ENCODE results near the gene FEN1.

FEN1 gene

DNA sequence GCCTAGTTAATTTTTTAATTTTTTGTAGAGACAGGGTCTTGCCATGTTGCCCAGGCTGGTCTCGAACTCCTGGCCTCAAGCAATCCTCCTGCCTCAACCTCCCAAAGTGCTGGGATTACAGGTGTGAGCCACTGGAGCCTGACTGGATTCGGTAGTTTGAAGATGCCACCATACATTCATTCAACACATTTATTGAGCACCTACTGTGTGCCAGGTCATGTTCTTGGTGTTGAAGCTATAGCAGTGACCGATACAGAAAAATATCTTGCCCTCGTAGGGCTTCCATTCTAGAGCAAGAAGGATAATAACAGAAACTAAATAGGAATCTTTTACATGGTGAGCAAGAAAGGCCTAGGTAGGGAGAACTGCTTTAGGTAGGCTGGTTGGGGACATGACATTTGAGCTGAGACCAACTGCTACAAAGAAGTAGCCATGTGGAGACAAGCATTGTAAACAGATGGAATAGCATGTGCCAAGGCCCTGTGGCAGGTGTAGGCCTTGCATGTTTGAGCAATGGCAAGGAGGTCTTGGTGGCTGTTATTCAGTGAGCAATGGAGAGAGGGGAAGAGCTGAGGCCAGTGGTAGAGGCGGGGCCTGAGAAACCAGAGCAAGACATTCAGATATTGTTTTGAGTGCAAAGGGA is 42.0 kb upstream of the FEN1 start:
- no peak for DNase-seq (ENCODE audit: insufficient read length)
- no peak for FAIRE-seq
- no peak for TF ChIP-seq TAF1 (IDR thresholded peaks at IDR 0.05; ENCODE audit: borderline replicate concordance, low read depth, low read length)
- TF ChIP-seq POLR2AphosphoS5 (IDR thresholded peaks at IDR 0.05; ENCODE audit: low read depth, low read length): no peak
- TF ChIP-seq POLR2A (IDR thresholded peaks at IDR 0.05; ENCODE audit: low read depth, low read length): no peak

DNA sequence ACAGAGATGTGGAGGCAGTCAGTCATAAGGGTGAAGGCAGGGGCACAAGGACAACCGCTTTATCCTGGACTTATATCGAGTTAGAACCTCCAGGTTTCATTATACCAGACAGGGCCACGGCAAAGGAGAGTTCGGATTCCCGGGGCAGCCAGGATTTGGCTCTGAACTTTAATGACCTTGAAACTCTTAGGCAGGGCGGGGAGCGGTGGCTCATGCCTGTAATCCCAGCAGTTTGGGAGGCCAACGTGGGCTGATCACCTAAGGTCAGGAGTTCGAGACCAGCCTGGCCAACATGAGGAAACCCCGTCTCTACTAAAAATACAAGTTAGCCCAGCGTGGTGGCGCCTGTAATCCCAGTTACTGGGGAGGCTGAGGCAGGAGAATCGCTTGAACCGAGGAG is 41.3 kb upstream of the FEN1 start:
- no peak for FAIRE-seq
- TF ChIP-seq POLR2A (IDR thresholded peaks at IDR 0.05; ENCODE audit: low read depth, low read length) (no peak), POLR2AphosphoS5 (IDR thresholded peaks at IDR 0.05; ENCODE audit: low read depth, low read length) (no peak), TAF1 (IDR thresholded peaks at IDR 0.05; ENCODE audit: borderline replicate concordance, low read depth, low read length) (no peak)
- DNase-seq (ENCODE audit: insufficient read length): no peak

- DNase-seq (ENCODE audit: insufficient read length): peak; percentile 61
- TF ChIP-seq POLR2AphosphoS5 (IDR thresholded peaks at IDR 0.05; ENCODE audit: low read depth, low read length) (no peak), TAF1 (IDR thresholded peaks at IDR 0.05; ENCODE audit: borderline replicate concordance, low read depth, low read length) (no peak), POLR2A (IDR thresholded peaks at IDR 0.05; ENCODE audit: low read depth, low read length) (no peak)
- FAIRE-seq: peak; percentile 33
Observed at GRCh38 chr11:61752117-61752924, 40.4 kb upstream of the FEN1 start, which contains the start of gene MYRF. MYRF (plus strand) TSS chr11:61752636; CDS start chr11:61752745, 109 bp downstream.

DNA sequence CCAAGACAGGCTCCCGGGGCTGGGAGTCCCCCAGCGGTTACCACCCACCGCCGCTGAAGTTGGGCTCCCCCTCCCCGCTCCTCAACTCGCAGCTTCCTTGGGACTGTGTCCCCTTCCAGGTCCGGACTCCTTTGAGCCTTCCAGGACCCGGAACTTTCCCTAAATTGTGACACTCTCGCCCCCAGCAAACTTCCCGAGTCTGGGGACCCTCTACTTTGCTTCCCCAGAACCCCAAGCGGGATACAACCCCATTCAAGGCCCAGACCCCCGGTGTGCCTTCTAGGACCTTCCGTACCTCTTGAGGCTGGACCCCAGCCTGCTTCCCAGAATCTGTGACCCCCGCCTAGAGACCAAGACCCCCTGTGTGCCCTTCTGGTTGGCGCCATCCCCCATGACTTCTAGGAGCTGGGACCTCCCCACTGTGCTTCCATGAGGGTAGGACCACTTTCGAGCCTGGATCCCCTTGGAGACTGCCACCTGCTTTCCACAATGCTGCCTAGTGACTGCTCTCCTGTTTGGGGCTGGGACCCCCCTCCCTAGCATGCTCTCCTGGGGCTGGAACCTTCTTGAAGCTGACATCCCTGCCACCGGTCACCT is 39.7 kb upstream of the FEN1 start:
- TF ChIP-seq TAF1 (IDR thresholded peaks at IDR 0.05; ENCODE audit: borderline replicate concordance, low read depth, low read length): no peak
- no peak for TF ChIP-seq POLR2A (IDR thresholded peaks at IDR 0.05; ENCODE audit: low read depth, low read length)
- TF ChIP-seq POLR2AphosphoS5 (IDR thresholded peaks at IDR 0.05; ENCODE audit: low read depth, low read length): no peak
- DNase-seq (ENCODE audit: insufficient read length): no peak
- no peak for FAIRE-seq

- FAIRE-seq (no peak), DNase-seq (ENCODE audit: insufficient read length) (no peak)
- TF ChIP-seq TAF1 (IDR thresholded peaks at IDR 0.05; ENCODE audit: borderline replicate concordance, low read depth, low read length): no peak
- no peak for TF ChIP-seq POLR2AphosphoS5 (IDR thresholded peaks at IDR 0.05; ENCODE audit: low read depth, low read length)
- TF ChIP-seq POLR2A (IDR thresholded peaks at IDR 0.05; ENCODE audit: low read depth, low read length): no peak
Observed at GRCh38 chr11:61753672-61754071, 39.0 kb upstream of the FEN1 start.

- TF ChIP-seq POLR2AphosphoS5 (IDR thresholded peaks at IDR 0.05; ENCODE audit: low read depth, low read length) (no peak), POLR2A (IDR thresholded peaks at IDR 0.05; ENCODE audit: low read depth, low read length) (no peak), TAF1 (IDR thresholded peaks at IDR 0.05; ENCODE audit: borderline replicate concordance, low read depth, low read length) (no peak)
- no peak for FAIRE-seq
- no peak for DNase-seq (ENCODE audit: insufficient read length)
Observed at GRCh38 chr11:61754534-61755482, 37.9 kb upstream of the FEN1 start.

DNA sequence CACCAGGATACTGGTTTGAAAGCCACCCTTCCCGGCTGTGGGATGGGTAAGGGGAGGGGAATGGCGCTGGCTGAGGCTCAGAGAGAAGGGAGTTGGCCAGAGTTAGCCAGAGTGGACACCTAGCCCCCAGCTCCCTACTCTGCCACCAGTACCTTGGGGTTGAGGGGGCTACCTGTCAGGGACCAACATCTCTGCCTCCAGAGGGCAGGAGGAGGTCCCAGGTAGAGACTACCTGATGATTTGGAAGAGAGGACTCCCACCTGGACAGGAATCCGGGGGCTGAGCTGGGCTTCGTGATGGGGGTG is 36.6 kb upstream of the FEN1 start:
- TF ChIP-seq TAF1 (IDR thresholded peaks at IDR 0.05; ENCODE audit: borderline replicate concordance, low read depth, low read length) (no peak), POLR2A (IDR thresholded peaks at IDR 0.05; ENCODE audit: low read depth, low read length) (no peak), POLR2AphosphoS5 (IDR thresholded peaks at IDR 0.05; ENCODE audit: low read depth, low read length) (no peak)
- DNase-seq (ENCODE audit: insufficient read length) (no peak), FAIRE-seq (no peak)

- TF ChIP-seq POLR2A (IDR thresholded peaks at IDR 0.05; ENCODE audit: low read depth, low read length) (peak; percentile 45; the same call in 1 of the 2 replicates), POLR2AphosphoS5 (IDR thresholded peaks at IDR 0.05; ENCODE audit: low read depth, low read length) (no peak), TAF1 (IDR thresholded peaks at IDR 0.05; ENCODE audit: borderline replicate concordance, low read depth, low read length) (no peak)
- DNase-seq (ENCODE audit: insufficient read length): peak; percentile 65
- FAIRE-seq: peak; percentile 95
Observed at GRCh38 chr11:61756452-61757212, 36.1 kb upstream of the FEN1 start.

GRCh38 chr11:61757213-61757862 is 35.4 kb upstream of the FEN1 start:
- FAIRE-seq (no peak), DNase-seq (ENCODE audit: insufficient read length) (no peak)
- no peak for TF ChIP-seq POLR2AphosphoS5 (IDR thresholded peaks at IDR 0.05; ENCODE audit: low read depth, low read length)
- no peak for TF ChIP-seq TAF1 (IDR thresholded peaks at IDR 0.05; ENCODE audit: borderline replicate concordance, low read depth, low read length)
- no peak for TF ChIP-seq POLR2A (IDR thresholded peaks at IDR 0.05; ENCODE audit: low read depth, low read length)

GRCh38 chr11:61760946-61761345 is 31.8 kb upstream of the FEN1 start:
- DNase-seq (ENCODE audit: insufficient read length) (no peak), FAIRE-seq (no peak)
- TF ChIP-seq TAF1 (IDR thresholded peaks at IDR 0.05; ENCODE audit: borderline replicate concordance, low read depth, low read length): no peak
- TF ChIP-seq POLR2A (IDR thresholded peaks at IDR 0.05; ENCODE audit: low read depth, low read length): no peak
- TF ChIP-seq POLR2AphosphoS5 (IDR thresholded peaks at IDR 0.05; ENCODE audit: low read depth, low read length): no peak
